Sigmoid colon (tissue), 7 donors: ENCODE results near the gene ID3. TPM values are rescaled to one million over a fixed set of nuclear protein-coding genes. Genes with fewer than 3 reads are reported as not detected.
"Not testable (repeated sequence)": the region's sequence is repeated elsewhere in the genome, so short reads cannot be mapped to it uniquely, and the experiment has no call there.

Experiments used
- DNase-seq: peaks from one replicate; pipeline ENCODE4 v3.0.0-alpha.2; 2019
- H3K27ac ChIP-seq, 4 donors: fragments of 200-600 bp; sonication (generic); one replicate each; pipeline ENCODE4 v1.5.1; 2016 to 2019; ENCODE audit warnings: mild to moderate bottlenecking in 1 of 4
- H3K27me3 ChIP-seq, 3 donors: fragments of 200-600 bp; sonication (generic); one replicate each; pipeline ENCODE4 v1.5.1; 2019; ENCODE audit warnings: mild to moderate bottlenecking in 1 of 3
- H3K36me3 ChIP-seq, 4 donors: fragments of 200-600 bp; sonication (generic); one replicate each; pipeline ENCODE4 v1.5.1; 2016 to 2019
- H3K4me1 ChIP-seq, 4 donors: fragments of 200-600 bp; sonication (generic); one replicate each; pipeline ENCODE4 v1.5.1; 2017 to 2019
- H3K4me3 ChIP-seq, 4 donors: fragments of 200-600 bp; sonication (generic); one replicate each; pipeline ENCODE4 v1.5.1; 2017 to 2019; ENCODE audit warnings: mild to moderate bottlenecking in 2 of 4, moderate library complexity in 1 of 4
- H3K9me3 ChIP-seq, 4 donors: fragments of 200-600 bp in 3 of 4; sonication (generic) in 3 of 4; one replicate each; pipeline versions ENCODE4 v1.5.1 to v1.6.1; 2013 to 2019
- EP300 ChIP-seq, 4 donors: sonication (generic); formaldehyde crosslinking; IDR thresholded peaks; one replicate each; pipeline ENCODE4 v1.6.1; 2017; ENCODE audit warnings: antibody characterized with exemption in 4 of 4
- POLR2A ChIP-seq, 2 donors: fragments of 450-650 bp; IDR thresholded peaks; one replicate each; pipeline ENCODE4 v1.6.1; 2016; ENCODE audit warnings: antibody characterized with exemption in 2 of 2, mild to moderate bottlenecking in 2 of 2, moderate library complexity in 2 of 2
- POLR2AphosphoS5 ChIP-seq, 4 donors: sonication (generic); formaldehyde crosslinking; IDR thresholded peaks; one replicate each; pipeline ENCODE4 v1.6.1; 2017; ENCODE audit warnings: antibody characterized with exemption in 4 of 4
- WGBS, 2 donors: extraction: QIAGEN DNeasy Blood & Tissue Kit; methylation state at CpG; one replicate each; pipeline ENCODE4 v1.1.7; 2013; 5-methylcytosine and 5-hydroxymethylcytosine counted together
- intact Hi-C: fragments of 100-400 bp; cut with DNase I; formaldehyde crosslinking; loops from one replicate; pipeline ENCODE4 v1.15.1; 2023
- polyA plus RNA-seq, 3 donors: library from polyadenylated mRNA; stranded (reverse); fragments of 200-250 nt; gene quantifications; one replicate each; pipeline ENCODE4 v1.2.3, GENCODE V29; 2013
- total RNA-seq, 4 donors: library from RNA; depleted of rRNA; stranded (reverse); fragments of >200 nt; gene quantifications; one replicate each; pipeline ENCODE4 v1.1.0, GENCODE V29; 2016
- TF ChIP-seq, protein P1 (sequence below), 4 experiments: fragments of 450-650 bp in 3 of 4; fragments of 200-600 bp in 1 of 4; IDR thresholded peaks; one replicate each; pipeline ENCODE4 v1.5.1; 2016 to 2019; ENCODE audit warnings: antibody characterized with exemption in 4 of 4, mild to moderate bottlenecking in 3 of 4, moderate library complexity in 2 of 4
- donor health status: healthy with polysubstance abuse.
- donor health status: Bipolar disorder and iron deficiency.
- donor health status: healthy.

Gene ID3
- total and polyA plus RNA-seq, 7 donors, result 72.1 to 232 (median 114) TPM

DNA sequence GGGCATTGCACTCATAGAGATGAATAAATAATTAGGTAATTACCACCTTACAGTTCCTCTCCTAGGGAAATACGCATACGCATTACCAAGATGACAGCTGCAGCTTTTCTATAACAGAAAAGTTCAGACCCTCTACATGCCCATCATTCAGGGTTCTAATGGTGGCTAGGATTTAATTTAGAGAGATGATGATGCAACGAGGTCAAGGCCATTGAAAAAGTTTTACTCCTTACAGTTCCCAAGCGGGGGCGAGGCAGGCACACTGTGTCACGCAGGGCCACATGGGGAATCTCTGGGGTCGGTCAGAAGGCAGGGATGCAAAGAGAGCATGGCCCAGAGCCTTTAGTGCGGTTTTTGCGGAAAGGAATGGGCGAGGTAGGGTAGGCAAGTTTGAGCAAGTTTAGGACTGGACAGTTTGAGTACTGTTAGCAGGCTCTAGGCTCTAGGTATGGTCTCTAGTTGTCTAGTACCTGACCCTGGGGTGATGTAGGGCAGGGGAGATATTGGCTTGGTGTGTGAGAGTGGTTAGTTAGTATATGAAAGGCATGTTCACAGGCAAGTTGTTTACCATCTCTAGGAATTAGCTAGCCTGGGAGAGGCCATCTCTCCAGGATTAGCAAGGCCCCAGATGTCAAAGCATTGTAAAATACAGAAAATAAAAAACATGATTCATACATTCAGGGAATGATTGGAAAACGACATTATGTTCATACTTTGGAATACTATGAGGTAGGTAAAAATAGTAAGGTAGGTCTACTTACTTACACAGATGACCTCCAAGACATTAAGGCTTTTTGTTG, 29.6 kb upstream of the ID3 start:
- no peaks in the 10 kb centered on the region for H3K36me3 ChIP-seq
- intact Hi-C loops, result no loop called here
- 79 to 80% methylated on average over 11 of the region's 11 CpGs for WGBS, 2 donors
- no peaks in the 10 kb centered on the region for H3K4me1 ChIP-seq
- no peak overlapping the region for H3K4me3 ChIP-seq
- H3K9me3 ChIP-seq, result no peaks in the 10 kb centered on the region
- TF ChIP-seq EP300 (IDR thresholded peaks at IDR 0.05) (no peak), POLR2A (IDR thresholded peaks at IDR 0.05) (no peak), POLR2AphosphoS5 (IDR thresholded peaks at IDR 0.05) (no peak)
- TF ChIP-seq, protein P1, sequence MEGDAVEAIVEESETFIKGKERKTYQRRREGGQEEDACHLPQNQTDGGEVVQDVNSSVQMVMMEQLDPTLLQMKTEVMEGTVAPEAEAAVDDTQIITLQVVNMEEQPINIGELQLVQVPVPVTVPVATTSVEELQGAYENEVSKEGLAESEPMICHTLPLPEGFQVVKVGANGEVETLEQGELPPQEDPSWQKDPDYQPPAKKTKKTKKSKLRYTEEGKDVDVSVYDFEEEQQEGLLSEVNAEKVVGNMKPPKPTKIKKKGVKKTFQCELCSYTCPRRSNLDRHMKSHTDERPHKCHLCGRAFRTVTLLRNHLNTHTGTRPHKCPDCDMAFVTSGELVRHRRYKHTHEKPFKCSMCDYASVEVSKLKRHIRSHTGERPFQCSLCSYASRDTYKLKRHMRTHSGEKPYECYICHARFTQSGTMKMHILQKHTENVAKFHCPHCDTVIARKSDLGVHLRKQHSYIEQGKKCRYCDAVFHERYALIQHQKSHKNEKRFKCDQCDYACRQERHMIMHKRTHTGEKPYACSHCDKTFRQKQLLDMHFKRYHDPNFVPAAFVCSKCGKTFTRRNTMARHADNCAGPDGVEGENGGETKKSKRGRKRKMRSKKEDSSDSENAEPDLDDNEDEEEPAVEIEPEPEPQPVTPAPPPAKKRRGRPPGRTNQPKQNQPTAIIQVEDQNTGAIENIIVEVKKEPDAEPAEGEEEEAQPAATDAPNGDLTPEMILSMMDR (IDR thresholded peaks at IDR 0.05), result no peak
- no peaks in the 10 kb centered on the region for H3K27me3 ChIP-seq
- peak overlapping the region in 1 of 4 donors; percentile 2 for H3K27ac ChIP-seq
- DNase-seq, result no peak

DNA sequence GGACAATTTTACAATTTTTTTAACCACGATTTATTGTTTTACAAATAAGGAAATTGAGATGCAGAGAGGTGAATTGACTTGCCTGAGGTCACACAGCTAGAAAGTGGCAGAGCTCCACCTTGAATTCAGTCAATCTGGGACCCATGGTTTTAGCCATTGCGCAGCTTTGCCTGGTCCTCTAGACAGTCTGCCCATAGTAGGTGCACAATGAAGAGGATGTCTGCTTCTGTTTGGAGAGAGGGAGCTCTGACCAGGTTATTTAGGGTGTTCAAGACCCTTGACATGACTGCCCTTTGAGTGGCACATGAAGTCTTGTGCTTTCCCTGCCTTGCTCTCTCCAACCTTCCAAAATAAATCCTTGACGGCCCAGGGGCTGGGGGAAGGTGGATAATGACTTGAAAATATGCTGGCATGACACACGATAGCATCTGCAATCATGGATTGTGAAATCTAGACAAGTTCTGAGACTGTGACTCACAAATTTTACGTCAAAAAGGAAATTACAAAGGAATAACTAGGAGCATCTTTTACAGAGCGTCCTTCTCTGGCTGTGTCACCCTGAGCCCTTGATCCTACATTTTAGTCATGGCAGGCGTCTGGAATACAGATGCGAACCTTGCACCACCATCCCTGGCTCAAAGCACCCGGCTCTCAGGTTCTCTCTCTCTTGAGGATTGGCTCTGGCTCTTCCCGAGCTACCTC, 26.2 kb upstream of the ID3 start:
- Histone ChIP-seq H3K4me1 (no peaks in the 10 kb centered on the region), H3K27me3 (no peaks in the 10 kb centered on the region), H3K4me3 (no peak overlapping the region), H3K9me3 (no peaks in the 10 kb centered on the region), H3K36me3 (no peaks in the 10 kb centered on the region), H3K27ac (peak overlapping the region in 1 of 4 donors; percentile 38)
- no peak for TF ChIP-seq POLR2A (IDR thresholded peaks at IDR 0.05)
- peak in 2 of 4 donors; percentile 17 to 46 for TF ChIP-seq POLR2AphosphoS5 (IDR thresholded peaks at IDR 0.05)
- intact Hi-C loops, result loop anchor here (2.0 kb wide), 1 partner anchor 41 kb away; no protein-coding TSS in a partner anchor
- WGBS, 2 donors, result 70 to 85% methylated on average over 10 of the region's 10 CpGs
- peak; percentile 72 for DNase-seq

DNA sequence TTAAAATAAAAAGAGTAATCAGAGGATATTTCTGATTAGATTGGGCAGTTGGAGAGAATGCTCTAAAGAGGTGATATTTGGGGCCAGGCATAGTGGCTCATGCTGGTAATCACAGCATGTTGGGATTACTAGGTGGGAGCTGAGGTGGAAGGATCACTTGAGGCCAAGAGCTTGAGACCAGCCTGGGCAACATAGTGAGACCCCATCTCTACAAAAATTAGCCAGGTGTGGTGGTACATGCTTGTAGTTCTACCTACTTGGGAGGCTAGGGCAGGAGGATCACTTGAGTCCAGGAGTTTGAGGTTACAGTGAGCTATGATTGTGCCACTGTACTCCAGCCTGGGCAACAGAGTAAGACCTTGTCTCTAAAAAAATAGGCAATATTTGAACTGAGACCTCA, 24.4 kb upstream of the ID3 start:
- not testable (repeated sequence) for H3K27me3 ChIP-seq
- intact Hi-C loops, result loop anchor here (2.0 to 5.0 kb wide), 2 partner anchors 36 to 43 kb away; no protein-coding TSS in a partner anchor

DNA sequence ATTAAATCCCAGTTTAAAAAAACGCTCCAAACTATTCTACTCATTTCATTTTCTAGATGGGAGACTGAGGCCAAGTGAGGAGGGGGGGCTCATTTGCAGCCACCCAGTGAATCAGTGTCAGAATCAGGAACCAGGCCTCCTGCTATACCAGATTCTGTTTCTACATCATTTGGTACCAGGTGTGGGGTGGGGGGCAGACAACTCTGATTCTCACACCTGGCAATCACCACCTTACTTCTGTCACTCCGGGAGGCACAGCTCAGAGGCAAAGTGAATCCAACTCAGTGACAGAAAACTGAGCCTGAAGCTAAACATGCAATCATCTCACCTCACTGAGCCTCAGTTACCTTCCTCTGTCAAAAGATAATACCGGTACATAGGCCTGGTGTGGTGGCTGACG, 23.5 kb upstream of the ID3 start:
- H3K4me3 ChIP-seq, result no peak overlapping the region
- 90 to 96% methylated on average over 4 of the region's 4 CpGs for WGBS, 2 donors
- H3K27me3 ChIP-seq, result no peaks in the 10 kb centered on the region
- TF ChIP-seq EP300 (IDR thresholded peaks at IDR 0.05) (no peak), POLR2A (IDR thresholded peaks at IDR 0.05) (no peak), POLR2AphosphoS5 (IDR thresholded peaks at IDR 0.05) (no peak)
- TF ChIP-seq, protein P1 (IDR thresholded peaks at IDR 0.05), result no peak
- DNase-seq, result no peak
- no peak overlapping the region for H3K27ac ChIP-seq
- intact Hi-C loops, result loop anchor here (5.0 kb wide), 1 partner anchor 36 kb away; no protein-coding TSS in a partner anchor
- H3K36me3 ChIP-seq, result no peaks in the 10 kb centered on the region
- H3K9me3 ChIP-seq, result no peaks in the 10 kb centered on the region
- peaks cover 0 to 14% (median 10%) of the 10 kb centered on the region in 4 donors for H3K4me1 ChIP-seq

More for the DNA sequence above, 24.4 kb upstream of the ID3 start:
- not testable (repeated sequence) for H3K36me3 ChIP-seq, H3K9me3 ChIP-seq, DNase-seq, H3K4me1 ChIP-seq, H3K4me3 ChIP-seq, H3K27ac ChIP-seq

DNA sequence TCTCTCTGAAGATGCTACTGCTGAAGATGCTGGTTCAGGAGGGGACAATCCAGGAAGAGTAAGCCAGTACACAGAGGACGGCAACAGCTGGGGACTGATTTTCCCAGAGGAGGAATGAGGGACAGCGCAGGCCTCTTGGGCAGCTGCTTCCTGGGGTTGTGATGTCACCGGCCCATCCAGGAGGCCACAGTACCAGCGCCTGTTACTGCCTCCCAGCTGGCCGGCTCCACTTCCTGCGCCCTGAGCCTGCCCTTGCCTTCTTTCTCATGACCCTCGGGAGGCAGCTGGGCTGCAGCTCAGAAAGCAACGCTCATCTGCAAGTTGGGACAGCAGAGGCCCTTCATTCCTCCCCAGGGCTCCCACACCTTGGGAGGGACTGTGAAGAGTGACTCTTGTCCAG, 21.9 kb upstream of the ID3 start:
- H3K4me1 ChIP-seq, result peaks cover 3 to 28% (median 25%) of the 10 kb centered on the region in 4 donors
- H3K27me3 ChIP-seq, result no peaks in the 10 kb centered on the region
- intact Hi-C loops, result loop anchor here (5.0 kb wide), 1 partner anchor 34 kb away; no protein-coding TSS in a partner anchor
- WGBS, 2 donors, result 70 to 88% methylated on average over 8 of the region's 8 CpGs
- no peak overlapping the region for H3K4me3 ChIP-seq
- peak in 1 of 4 donors; percentile 20 for TF ChIP-seq POLR2AphosphoS5 (IDR thresholded peaks at IDR 0.05)
- TF ChIP-seq POLR2A (IDR thresholded peaks at IDR 0.05), result no peak
- H3K36me3 ChIP-seq, result no peaks in the 10 kb centered on the region
- DNase-seq, result peak; percentile 72
- H3K27ac ChIP-seq, result no peak overlapping the region
- no peaks in the 10 kb centered on the region for H3K9me3 ChIP-seq

DNA sequence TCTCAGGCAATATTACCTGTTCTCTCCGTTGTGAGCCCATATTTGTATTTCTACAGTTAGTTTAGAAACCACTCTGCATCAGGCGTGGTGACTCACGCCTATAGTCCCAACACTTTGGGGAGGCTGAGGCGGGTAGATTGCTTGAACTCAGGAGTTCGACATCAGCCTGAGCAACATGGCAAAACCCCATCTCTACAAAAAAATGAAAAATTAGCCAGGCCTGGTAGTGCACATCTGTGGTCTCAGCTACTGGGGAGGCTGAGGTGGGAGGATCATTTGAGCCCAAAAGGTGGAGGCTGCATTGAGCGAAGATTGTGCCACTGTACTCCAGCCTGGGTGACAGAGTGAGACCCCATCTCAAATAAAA, 19.7 kb upstream of the ID3 start:
- intact Hi-C loops, result no loop called here
- H3K4me3 ChIP-seq, result no peak overlapping the region
- no peak for DNase-seq
- WGBS, 2 donors, result 86% methylated on average over 6 of the region's 6 CpGs
- H3K4me1 ChIP-seq, result peaks cover 3 to 36% (median 33%) of the 10 kb centered on the region in 4 donors
- no peaks in the 10 kb centered on the region for H3K27me3 ChIP-seq
- no peaks in the 10 kb centered on the region for H3K36me3 ChIP-seq
- H3K9me3 ChIP-seq, result no peaks in the 10 kb centered on the region
- TF ChIP-seq EP300 (IDR thresholded peaks at IDR 0.05) (no peak), POLR2A (IDR thresholded peaks at IDR 0.05) (no peak), POLR2AphosphoS5 (IDR thresholded peaks at IDR 0.05) (no peak)
- TF ChIP-seq, protein P1 (IDR thresholded peaks at IDR 0.05), result no peak
- H3K27ac ChIP-seq, result peak overlapping the region; percentile 78 to 85 (median 84)
